Peyer's patch (tissue), 4 donors: ENCODE measurements around the gene SOCS1.

ENCODE experiments used
- POLR2A ChIP-seq, 2 donors: fragments of 450-650 bp; IDR thresholded peaks; one replicate each; pipeline ENCODE4 v1.5.1; 2017; ENCODE audit warnings: antibody characterized with exemption in 2 of 2, mild to moderate bottlenecking in 2 of 2, moderate library complexity in 2 of 2
- TF ChIP-seq, protein P1 (sequence below), 6 experiments: fragments of 450-650 bp in 4 of 6; fragments of 200-600 bp in 2 of 6; sonication (generic) in 1 of 6; IDR thresholded peaks; one replicate each; pipeline ENCODE4 v1.5.1; 2017 to 2019; ENCODE audit warnings: antibody characterized with exemption in 6 of 6, mild to moderate bottlenecking in 3 of 6, moderate library complexity in 1 of 6

DNA sequence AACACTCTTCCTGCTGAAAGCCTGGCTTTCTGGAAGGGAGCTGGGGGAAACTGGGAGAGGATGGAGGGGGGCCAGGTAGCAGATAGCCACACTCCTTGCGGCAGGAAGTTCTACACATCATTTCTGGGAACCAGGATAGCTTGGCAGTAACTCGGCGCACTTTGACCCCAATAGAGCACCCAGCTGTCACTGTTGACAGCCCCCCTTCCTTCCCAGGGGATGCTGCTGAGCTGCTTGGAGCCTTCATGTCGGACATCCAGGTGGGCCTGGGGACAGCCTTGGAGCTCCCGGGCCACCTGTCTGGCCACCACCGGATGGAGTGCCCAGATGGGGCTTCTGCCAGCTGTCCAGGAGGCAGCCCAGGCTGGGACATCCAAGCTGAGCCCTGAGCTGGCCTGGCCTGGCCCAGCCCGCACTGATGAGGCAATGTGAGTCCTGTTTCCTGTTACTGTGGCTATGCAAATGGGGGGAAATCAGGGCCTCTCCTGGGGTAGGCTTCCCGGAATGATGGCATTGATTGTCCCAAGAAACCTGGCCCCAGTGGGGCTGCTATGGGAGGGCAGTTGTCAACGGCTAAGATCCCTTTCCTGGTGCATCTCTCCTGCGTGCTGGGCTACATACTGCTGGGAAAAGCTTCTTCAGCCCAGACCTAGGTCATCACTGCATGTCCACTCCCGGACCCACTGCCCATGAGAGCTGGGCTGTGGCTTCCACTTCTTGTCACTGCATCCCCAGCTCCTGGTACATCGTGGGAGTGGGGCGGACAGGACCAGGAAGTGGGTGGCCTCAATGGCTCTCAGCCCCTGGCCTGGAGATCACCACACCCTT, 50.0 kb downstream of the SOCS1 start:
- TF ChIP-seq, protein P1, sequence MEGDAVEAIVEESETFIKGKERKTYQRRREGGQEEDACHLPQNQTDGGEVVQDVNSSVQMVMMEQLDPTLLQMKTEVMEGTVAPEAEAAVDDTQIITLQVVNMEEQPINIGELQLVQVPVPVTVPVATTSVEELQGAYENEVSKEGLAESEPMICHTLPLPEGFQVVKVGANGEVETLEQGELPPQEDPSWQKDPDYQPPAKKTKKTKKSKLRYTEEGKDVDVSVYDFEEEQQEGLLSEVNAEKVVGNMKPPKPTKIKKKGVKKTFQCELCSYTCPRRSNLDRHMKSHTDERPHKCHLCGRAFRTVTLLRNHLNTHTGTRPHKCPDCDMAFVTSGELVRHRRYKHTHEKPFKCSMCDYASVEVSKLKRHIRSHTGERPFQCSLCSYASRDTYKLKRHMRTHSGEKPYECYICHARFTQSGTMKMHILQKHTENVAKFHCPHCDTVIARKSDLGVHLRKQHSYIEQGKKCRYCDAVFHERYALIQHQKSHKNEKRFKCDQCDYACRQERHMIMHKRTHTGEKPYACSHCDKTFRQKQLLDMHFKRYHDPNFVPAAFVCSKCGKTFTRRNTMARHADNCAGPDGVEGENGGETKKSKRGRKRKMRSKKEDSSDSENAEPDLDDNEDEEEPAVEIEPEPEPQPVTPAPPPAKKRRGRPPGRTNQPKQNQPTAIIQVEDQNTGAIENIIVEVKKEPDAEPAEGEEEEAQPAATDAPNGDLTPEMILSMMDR (IDR thresholded peaks at IDR 0.05) = no peak
- TF ChIP-seq POLR2A (IDR thresholded peaks at IDR 0.05) = no peak
